Suprapubic skin (tissue), 4 donors: ENCODE results near the gene UBR2. TPM values are rescaled to one million over a fixed set of nuclear protein-coding genes. Genes with fewer than 3 reads are reported as not detected.
"Not testable (repeated sequence)": the region's sequence is repeated elsewhere in the genome, so short reads cannot be mapped to it uniquely, and the experiment has no call there.

Experiments
- DNase-seq, 2 donors: peaks; one replicate each; pipeline ENCODE4 v3.0.0-alpha.2; 2019; ENCODE audit warnings: low spot score in 2 of 2
- H3K27ac ChIP-seq: fragments of 200-600 bp; sonication (generic); one replicate; pipeline ENCODE4 v1.5.1; 2019
- H3K27me3 ChIP-seq: fragments of 200-600 bp; sonication (generic); one replicate; pipeline ENCODE4 v1.5.1; 2019
- H3K36me3 ChIP-seq: fragments of 200-600 bp; sonication (generic); one replicate; pipeline ENCODE4 v1.5.1; 2019
- H3K4me1 ChIP-seq: fragments of 200-600 bp; sonication (generic); one replicate; pipeline ENCODE4 v1.5.1; 2019
- H3K4me3 ChIP-seq: fragments of 200-600 bp; sonication (generic); one replicate; pipeline ENCODE4 v1.5.1; 2019; ENCODE audit warnings: mild to moderate bottlenecking
- H3K9me3 ChIP-seq: fragments of 200-600 bp; sonication (generic); one replicate; pipeline ENCODE4 v1.5.1; 2019
- CTCF ChIP-seq, 2 donors: fragments of 200-600 bp in 1 of 2; fragments of 450-650 bp in 1 of 2; sonication (generic) in 1 of 2; IDR thresholded peaks; one replicate each; pipeline ENCODE4 v1.5.1; 2016 to 2019; ENCODE audit warnings: antibody characterized with exemption in 2 of 2, mild to moderate bottlenecking in 1 of 2, moderate library complexity in 1 of 2
- EP300 ChIP-seq: sonication (generic); formaldehyde crosslinking; IDR thresholded peaks from one replicate; pipeline ENCODE4 v1.6.1; 2017; ENCODE audit warnings: antibody characterized with exemption
- POLR2A ChIP-seq, 2 donors: fragments of 450-650 bp; IDR thresholded peaks; one replicate each; pipeline ENCODE4 v1.6.1; 2017; ENCODE audit warnings: antibody characterized with exemption in 2 of 2, mild to moderate bottlenecking in 2 of 2, moderate library complexity in 2 of 2
- POLR2AphosphoS5 ChIP-seq, 3 donors: sonication (generic); formaldehyde crosslinking; IDR thresholded peaks; one replicate each; pipeline ENCODE4 v1.6.1; 2017; ENCODE audit warnings: antibody characterized with exemption in 3 of 3
- WGBS: methylation state at CpG from one replicate; pipeline ENCODE4 v1.1.5; 2018; 5-methylcytosine and 5-hydroxymethylcytosine counted together
- total RNA-seq, 4 donors: library from RNA; depleted of rRNA; stranded (reverse); fragments of >200 nt; gene quantifications; one replicate each; pipeline ENCODE4 v1.1.0, GENCODE V29; 2016

The UBR2 gene
- total RNA-seq, 4 donors from 2014 or later = 18.5 to 37.9 (median 26.1) TPM

GRCh38 chr6:42727087-42727611, 163.3 kb downstream of the UBR2 start:
- H3K27me3 ChIP-seq = no peaks in the 10 kb centered on the region
- H3K36me3 ChIP-seq = no peaks in the 10 kb centered on the region
- H3K9me3 ChIP-seq = no peaks in the 10 kb centered on the region
- peaks cover 16% of the 10 kb centered on the region for H3K4me1 ChIP-seq
- peak overlapping the region; percentile 55 for H3K4me3 ChIP-seq
- TF ChIP-seq POLR2AphosphoS5 (IDR thresholded peaks at IDR 0.05) (no peak), POLR2A (IDR thresholded peaks at IDR 0.05) (no peak), CTCF (IDR thresholded peaks at IDR 0.05) (no peak), EP300 (no peak)
- peak overlapping the region; percentile 43 for H3K27ac ChIP-seq
- DNase-seq = no peak
- WGBS = 61% methylated on average over 11 of the region's 52 CpGs

- Histone ChIP-seq H3K4me3 (peak overlapping the region; percentile 55), H3K27ac (peak overlapping the region; percentile 43), H3K36me3 (no peaks in the 10 kb centered on the region), H3K4me1 (peaks cover 16% of the 10 kb centered on the region), H3K9me3 (no peaks in the 10 kb centered on the region), H3K27me3 (no peaks in the 10 kb centered on the region)
- DNase-seq = peak in 1 of 2 donors; percentile 67
- WGBS = 79% methylated on average over 17 of the region's 22 CpGs
- TF ChIP-seq POLR2AphosphoS5 (IDR thresholded peaks at IDR 0.05) (no peak), CTCF (IDR thresholded peaks at IDR 0.05) (no peak), POLR2A (IDR thresholded peaks at IDR 0.05) (no peak), EP300 (no peak)
Observed at GRCh38 chr6:42727627-42728026, 163.8 kb downstream of the UBR2 start.

- H3K27me3 ChIP-seq = no peaks in the 10 kb centered on the region
- H3K4me1 ChIP-seq = peaks cover 16% of the 10 kb centered on the region
- 53% methylated on average over 2 of the region's 3 CpGs for WGBS
- H3K27ac ChIP-seq = no peak overlapping the region
- TF ChIP-seq POLR2AphosphoS5 (IDR thresholded peaks at IDR 0.05) = no peak
- TF ChIP-seq POLR2A (IDR thresholded peaks at IDR 0.05) = no peak
- TF ChIP-seq CTCF (IDR thresholded peaks at IDR 0.05) = no peak
- TF ChIP-seq EP300 = no peak
- no peaks in the 10 kb centered on the region for H3K36me3 ChIP-seq
- H3K4me3 ChIP-seq = no peak overlapping the region
- no peak for DNase-seq
- no peaks in the 10 kb centered on the region for H3K9me3 ChIP-seq
Observed at GRCh38 chr6:42729731-42730130, 165.9 kb downstream of the UBR2 start.

- H3K27me3 ChIP-seq, H3K4me1 ChIP-seq, H3K9me3 ChIP-seq, DNase-seq, H3K36me3 ChIP-seq, H3K4me3 ChIP-seq, H3K27ac ChIP-seq: not testable (repeated sequence)
- WGBS = 83% methylated on average over 13 of the region's 13 CpGs
Observed at GRCh38 chr6:42733867-42734481, 170.1 kb downstream of the UBR2 start.

GRCh38 chr6:42735976-42736375, 172.1 kb downstream of the UBR2 start:
- TF ChIP-seq EP300 = no peak
- no peak for TF ChIP-seq POLR2AphosphoS5 (IDR thresholded peaks at IDR 0.05)
- no peak for TF ChIP-seq CTCF (IDR thresholded peaks at IDR 0.05)
- TF ChIP-seq POLR2A (IDR thresholded peaks at IDR 0.05) = no peak
- no peak overlapping the region for H3K4me3 ChIP-seq
- H3K27ac ChIP-seq = no peak overlapping the region
- no peaks in the 10 kb centered on the region for H3K36me3 ChIP-seq
- DNase-seq = no peak
- 91% methylated on average over 3 of the region's 3 CpGs for WGBS
- no peaks in the 10 kb centered on the region for H3K9me3 ChIP-seq
- H3K27me3 ChIP-seq = no peaks in the 10 kb centered on the region
- H3K4me1 ChIP-seq = no peaks in the 10 kb centered on the region

GRCh38 chr6:42740725-42741124, 176.9 kb downstream of the UBR2 start:
- TF ChIP-seq EP300 = no peak
- no peak for TF ChIP-seq POLR2AphosphoS5 (IDR thresholded peaks at IDR 0.05)
- no peak for TF ChIP-seq POLR2A (IDR thresholded peaks at IDR 0.05)
- TF ChIP-seq CTCF (IDR thresholded peaks at IDR 0.05) = no peak
- WGBS = 65% methylated on average over 3 of the region's 3 CpGs
- no peaks in the 10 kb centered on the region for H3K9me3 ChIP-seq
- H3K27ac ChIP-seq = no peak overlapping the region
- DNase-seq = no peak
- no peak overlapping the region for H3K4me3 ChIP-seq
- H3K27me3 ChIP-seq = no peaks in the 10 kb centered on the region
- no peaks in the 10 kb centered on the region for H3K36me3 ChIP-seq
- H3K4me1 ChIP-seq = peaks cover 28% of the 10 kb centered on the region
